IPS-18a (cell line): ENCODE results near the gene MLYCD.
"Not testable (repeated sequence)": the region's sequence is repeated elsewhere in the genome, so short reads cannot be mapped to it uniquely, and the experiment has no call there.

Experiments used
- H3K27ac ChIP-seq: one replicate; pipeline ENCODE4 v1.5.1; 2013; ENCODE audit warnings: low read length
- H3K27me3 ChIP-seq: one replicate; pipeline ENCODE4 v1.6.1; 2013; ENCODE audit warnings: mild to moderate bottlenecking, low read length; ENCODE audit not compliant: control insufficient read depth, insufficient read depth
- H3K36me3 ChIP-seq: one replicate; pipeline ENCODE4 v1.6.1; 2013; ENCODE audit warnings: low read depth, low read length; ENCODE audit not compliant: control insufficient read depth
- H3K4me1 ChIP-seq: one replicate; pipeline ENCODE4 v1.6.1; 2013; ENCODE audit warnings: low read depth, low read length; ENCODE audit not compliant: control insufficient read depth
- H3K4me3 ChIP-seq: one replicate; pipeline ENCODE4 v1.5.1; 2013; ENCODE audit warnings: low read length
- H3K9ac ChIP-seq: one replicate; pipeline ENCODE4 v1.6.1; 2013; ENCODE audit warnings: mild to moderate bottlenecking, low read length, moderate library complexity
- H3K9me3 ChIP-seq: one replicate; pipeline ENCODE4 v1.6.1; 2013; ENCODE audit warnings: low read depth, low read length; ENCODE audit not compliant: control insufficient read depth

The MLYCD gene

GRCh38 chr16:83936581-83937165 is 37.8 kb downstream of the MLYCD start:
- Histone ChIP-seq H3K9me3 (no peaks in the 10 kb centered on the region), H3K27ac (no peak overlapping the region), H3K4me3 (no peak overlapping the region), H3K27me3 (no peaks in the 10 kb centered on the region), H3K9ac (no peak overlapping the region), H3K4me1 (no peaks in the 10 kb centered on the region), H3K36me3 (no peaks in the 10 kb centered on the region)

DNA sequence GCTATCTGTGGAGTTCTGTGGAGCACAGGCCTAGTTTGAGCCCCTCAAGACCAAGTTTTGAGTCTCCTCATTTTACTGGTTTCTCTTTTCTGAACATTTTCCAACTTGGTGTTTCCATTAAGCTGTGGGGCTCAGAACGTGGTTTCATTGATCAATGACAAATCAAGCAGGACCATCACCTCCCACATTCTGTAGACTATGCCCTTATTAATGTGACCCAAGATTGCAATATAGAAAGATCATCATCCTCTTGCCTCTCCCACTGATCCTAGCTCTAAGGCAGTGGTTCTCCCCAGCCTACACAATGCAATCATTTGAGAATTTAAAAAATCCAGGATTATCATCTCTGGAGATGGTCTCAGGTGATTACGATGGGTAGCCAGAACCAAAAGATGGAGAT is 38.4 kb downstream of the MLYCD start:
- no peak overlapping the region for H3K4me3 ChIP-seq
- no peaks in the 10 kb centered on the region for H3K9me3 ChIP-seq
- H3K9ac ChIP-seq = no peak overlapping the region
- H3K4me1 ChIP-seq = no peaks in the 10 kb centered on the region
- no peaks in the 10 kb centered on the region for H3K27me3 ChIP-seq
- no peak overlapping the region for H3K27ac ChIP-seq
- H3K36me3 ChIP-seq = no peaks in the 10 kb centered on the region

GRCh38 chr16:83937922-83938885 is 39.3 kb downstream of the MLYCD start:
- Histone ChIP-seq H3K36me3 (no peaks in the 10 kb centered on the region), H3K4me3 (no peak overlapping the region), H3K9me3 (no peaks in the 10 kb centered on the region), H3K27ac (no peak overlapping the region), H3K27me3 (no peaks in the 10 kb centered on the region), H3K4me1 (no peaks in the 10 kb centered on the region), H3K9ac (no peak overlapping the region)

- no peak overlapping the region for H3K27ac ChIP-seq
- H3K27me3 ChIP-seq = no peaks in the 10 kb centered on the region
- no peaks in the 10 kb centered on the region for H3K9me3 ChIP-seq
Observed at GRCh38 chr16:83939266-83939855, 40.4 kb downstream of the MLYCD start.

GRCh38 chr16:83940119-83940518 is 41.2 kb downstream of the MLYCD start:
- Histone ChIP-seq H3K36me3 (no peaks in the 10 kb centered on the region), H3K9me3 (no peaks in the 10 kb centered on the region), H3K27me3 (no peaks in the 10 kb centered on the region), H3K4me1 (no peaks in the 10 kb centered on the region), H3K27ac (no peak overlapping the region), H3K4me3 (no peak overlapping the region), H3K9ac (no peak overlapping the region)

More at GRCh38 chr16:83939266-83939855, 40.4 kb downstream of the MLYCD start:
- Histone ChIP-seq H3K36me3 (no peaks in the 10 kb centered on the region), H3K9ac (no peak overlapping the region), H3K4me1 (no peaks in the 10 kb centered on the region), H3K4me3 (no peak overlapping the region)

GRCh38 chr16:83940630-83941378 is 41.9 kb downstream of the MLYCD start:
- H3K4me3 ChIP-seq = no peak overlapping the region
- no peak overlapping the region for H3K27ac ChIP-seq
- no peaks in the 10 kb centered on the region for H3K4me1 ChIP-seq
- H3K9ac ChIP-seq = no peak overlapping the region
- H3K36me3 ChIP-seq = no peaks in the 10 kb centered on the region
- H3K9me3 ChIP-seq = no peaks in the 10 kb centered on the region
- H3K27me3 ChIP-seq = no peaks in the 10 kb centered on the region

DNA sequence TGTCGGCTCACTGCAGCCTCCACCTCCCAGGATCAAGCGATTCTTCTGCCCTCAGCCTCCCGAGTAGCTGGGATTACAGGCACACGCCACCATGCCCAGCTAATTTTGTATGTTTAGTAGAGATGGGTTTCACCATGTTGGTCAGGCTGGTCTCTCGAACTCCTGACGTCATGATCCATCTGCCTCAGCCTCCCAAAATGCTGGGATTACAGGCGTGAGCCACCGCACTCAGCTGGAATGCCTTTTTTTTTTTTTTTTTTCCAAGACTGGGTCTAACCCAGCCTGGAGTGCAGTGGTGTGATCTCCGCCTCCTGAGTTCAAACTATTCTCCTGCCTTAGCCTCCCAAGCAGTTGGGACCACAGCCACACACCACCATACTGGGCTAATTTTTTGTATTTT is 42.6 kb downstream of the MLYCD start:
- not testable (repeated sequence) for H3K4me3 ChIP-seq, H3K9ac ChIP-seq, H3K4me1 ChIP-seq, H3K9me3 ChIP-seq, H3K27ac ChIP-seq, H3K36me3 ChIP-seq, H3K27me3 ChIP-seq

GRCh38 chr16:83942074-83942473 is 43.2 kb downstream of the MLYCD start:
- Histone ChIP-seq H3K27ac (no peak overlapping the region), H3K9ac (no peak overlapping the region), H3K36me3 (no peaks in the 10 kb centered on the region), H3K4me3 (no peak overlapping the region), H3K9me3 (no peaks in the 10 kb centered on the region), H3K27me3 (no peaks in the 10 kb centered on the region), H3K4me1 (no peaks in the 10 kb centered on the region)

GRCh38 chr16:83942815-83943515 is 44.0 kb downstream of the MLYCD start:
- Histone ChIP-seq H3K36me3 (no peaks in the 10 kb centered on the region), H3K27ac (no peak overlapping the region), H3K9me3 (no peaks in the 10 kb centered on the region), H3K9ac (no peak overlapping the region), H3K4me1 (no peaks in the 10 kb centered on the region), H3K27me3 (no peaks in the 10 kb centered on the region), H3K4me3 (no peak overlapping the region)

DNA sequence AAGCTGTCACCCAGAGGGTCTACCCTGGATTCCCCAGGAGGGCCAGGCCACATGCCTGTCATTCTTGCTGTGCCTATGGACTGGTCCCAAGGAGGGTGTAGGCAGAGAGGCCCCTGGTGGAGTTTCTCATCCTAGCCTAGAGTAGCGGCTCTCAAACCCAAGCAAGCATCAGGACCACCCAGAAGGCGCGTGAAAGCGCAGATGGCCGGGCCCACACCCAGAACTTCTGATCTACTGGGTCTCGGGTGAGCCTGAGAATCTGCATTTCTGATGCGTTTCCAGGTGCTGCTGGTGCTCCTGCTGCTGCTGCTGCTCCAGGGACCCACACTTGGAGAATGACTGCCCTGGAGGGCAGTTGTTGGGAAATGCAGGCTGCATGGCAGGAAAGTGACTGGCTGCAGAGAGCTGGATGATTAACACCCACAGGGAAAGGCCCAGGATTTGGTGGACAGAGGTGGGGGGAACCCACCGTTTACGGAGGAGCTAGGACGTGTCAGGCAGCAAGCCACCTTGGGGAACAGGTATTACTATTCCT is 44.7 kb downstream of the MLYCD start:
- no peak overlapping the region for H3K9ac ChIP-seq
- H3K4me3 ChIP-seq = no peak overlapping the region
- no peaks in the 10 kb centered on the region for H3K9me3 ChIP-seq
- no peaks in the 10 kb centered on the region for H3K27me3 ChIP-seq
- H3K36me3 ChIP-seq = no peaks in the 10 kb centered on the region
- H3K4me1 ChIP-seq = no peaks in the 10 kb centered on the region
- no peak overlapping the region for H3K27ac ChIP-seq
